H1 (cell line): ENCODE results near the gene CA7. TPM values are rescaled to one million over a fixed set of nuclear protein-coding genes. Genes with fewer than 3 reads are reported as not detected.

Source experiments
- ASH2L ChIP-seq: fragments of 200-600, 300-600 bp; sonication (generic); IDR thresholded peaks from one replicate; pipeline ENCODE4 v1.7.1; 2017; ENCODE audit warnings: low read length
- BRCA1 ChIP-seq: IDR thresholded peaks from 2 replicates; pipeline ENCODE4 v1.6.1; 2012; ENCODE audit warnings: low read depth, low read length, improper control_type of control experiment
- CREB1 ChIP-seq: IDR thresholded peaks from 2 replicates; pipeline ENCODE4 v1.6.1; 2012; ENCODE audit warnings: inconsistent platforms
- EP300 ChIP-seq, 2 experiments: IDR thresholded peaks; 1 replicate in 1 of 2; 2 replicates in 1 of 2; pipeline ENCODE4 v1.6.1; 2011 to 2012; ENCODE audit warnings: low read depth in 2 of 2, low read length in 2 of 2, mild to moderate bottlenecking in 2 of 2, borderline replicate concordance in 1 of 2, inconsistent platforms in 1 of 2, moderate library complexity in 1 of 2
- GABPA ChIP-seq: IDR thresholded peaks from 2 replicates; pipeline ENCODE4 v1.6.1; 2011; ENCODE audit warnings: mild to moderate bottlenecking, low read length, moderate library complexity, borderline replicate concordance; ENCODE audit not compliant: insufficient read depth
- KDM1A ChIP-seq: fragments of 200-600, 300-600 bp; sonication (generic); IDR thresholded peaks from 2 replicates; pipeline ENCODE4 v1.7.1; 2016; ENCODE audit warnings: mild to moderate bottlenecking, low read length, borderline replicate concordance
- KDM5A ChIP-seq: fragments of 200-600 bp; IDR thresholded peaks from 2 replicates; pipeline ENCODE4 v1.7.1; 2012; ENCODE audit warnings: mild to moderate bottlenecking, low read length, inconsistent platforms, mixed read lengths
- PHF8 ChIP-seq: fragments of 200-600 bp; sonication (generic); conservative IDR thresholded peaks from 2 replicates; pipeline ENCODE4 v1.7.1; 2012; ENCODE audit warnings: low read depth, mild to moderate bottlenecking, inconsistent platforms, low read length, moderate library complexity
- POLR2A ChIP-seq, 2 experiments: IDR thresholded peaks; 1 replicate in 1 of 2; 2 replicates in 1 of 2; pipeline ENCODE4 v1.6.1; 2011; ENCODE audit warnings: low read depth in 2 of 2, low read length in 2 of 2, mild to moderate bottlenecking in 2 of 2; ENCODE audit errors: control extremely low read depth in 1 of 2
- SIRT6 ChIP-seq: IDR thresholded peaks from one replicate; pipeline ENCODE4 v1.7.1; 2012; ENCODE audit warnings: low read length, inconsistent platforms
- TAF1 ChIP-seq: IDR thresholded peaks from 2 replicates; pipeline ENCODE4 v1.6.1; 2011; ENCODE audit warnings: mild to moderate bottlenecking, low read depth, low read length
- TAF7 ChIP-seq: optimal IDR thresholded peaks from 2 replicates; pipeline ENCODE3; 2011; ENCODE audit warnings: low read depth, mild to moderate bottlenecking, inconsistent platforms, low read length, moderate library complexity, borderline replicate concordance
- TEAD4 ChIP-seq: IDR thresholded peaks from 2 replicates; pipeline ENCODE4 v1.6.1; 2012; ENCODE audit warnings: low read depth, low read length, inconsistent platforms, mixed read lengths
- polyA plus RNA-seq, 7 experiments: library from polyadenylated mRNA; depleted of rRNA in 3 of 7; stranded (reverse) in 5 of 7; unstranded in 2 of 7; fragments of >200 nt in 5 of 7; fragments of 200-250 nt in 2 of 7; gene quantifications; 1 replicate in 5 of 7; 2 replicates in 1 of 7; 4 replicates in 1 of 7; pipeline versions ENCODE4 v1.2.1 to v1.2.3, GENCODE V29; 2011 to 2013; ENCODE audit warnings: missing spikeins in 2 of 7, mixed read lengths in 2 of 7
- total RNA-seq: library from RNA; stranded (reverse); fragmentation: NEBNext Ultra II Directional; extraction: Animal tissue kit (Norgen Biotek cat#: 25700); gene quantifications from 2 replicates; pipeline ENCODE4 v1.2.1, GENCODE V29; 2021
- TF ChIP-seq, protein P1 (sequence below), 3 experiments: IDR thresholded peaks; 1 replicate in 2 of 3; 2 replicates in 1 of 3; pipeline versions ENCODE4 v1.5.1 to v1.6.1; 2011; ENCODE audit warnings: low read length in 3 of 3, mild to moderate bottlenecking in 3 of 3, inconsistent platforms in 2 of 3, low read depth in 1 of 3, moderate library complexity in 1 of 3; ENCODE audit not compliant: insufficient read depth in 1 of 3; ENCODE audit errors: control extremely low read depth in 1 of 3
- TF ChIP-seq, protein P2 (sequence below): IDR thresholded peaks from 2 replicates; pipeline ENCODE4 v1.6.1; 2012; ENCODE audit warnings: inconsistent platforms
- TF ChIP-seq, protein P3 (sequence below): IDR thresholded peaks from 2 replicates; pipeline ENCODE4 v1.6.1; 2012; ENCODE audit warnings: low read length, inconsistent platforms

CA7 gene
- total and polyA plus RNA-seq, 2 of the 8 experiments (the other 6 are each of a cell fraction or from before 2014, with no cell fraction given): 1.7 to 2.7 TPM

DNA sequence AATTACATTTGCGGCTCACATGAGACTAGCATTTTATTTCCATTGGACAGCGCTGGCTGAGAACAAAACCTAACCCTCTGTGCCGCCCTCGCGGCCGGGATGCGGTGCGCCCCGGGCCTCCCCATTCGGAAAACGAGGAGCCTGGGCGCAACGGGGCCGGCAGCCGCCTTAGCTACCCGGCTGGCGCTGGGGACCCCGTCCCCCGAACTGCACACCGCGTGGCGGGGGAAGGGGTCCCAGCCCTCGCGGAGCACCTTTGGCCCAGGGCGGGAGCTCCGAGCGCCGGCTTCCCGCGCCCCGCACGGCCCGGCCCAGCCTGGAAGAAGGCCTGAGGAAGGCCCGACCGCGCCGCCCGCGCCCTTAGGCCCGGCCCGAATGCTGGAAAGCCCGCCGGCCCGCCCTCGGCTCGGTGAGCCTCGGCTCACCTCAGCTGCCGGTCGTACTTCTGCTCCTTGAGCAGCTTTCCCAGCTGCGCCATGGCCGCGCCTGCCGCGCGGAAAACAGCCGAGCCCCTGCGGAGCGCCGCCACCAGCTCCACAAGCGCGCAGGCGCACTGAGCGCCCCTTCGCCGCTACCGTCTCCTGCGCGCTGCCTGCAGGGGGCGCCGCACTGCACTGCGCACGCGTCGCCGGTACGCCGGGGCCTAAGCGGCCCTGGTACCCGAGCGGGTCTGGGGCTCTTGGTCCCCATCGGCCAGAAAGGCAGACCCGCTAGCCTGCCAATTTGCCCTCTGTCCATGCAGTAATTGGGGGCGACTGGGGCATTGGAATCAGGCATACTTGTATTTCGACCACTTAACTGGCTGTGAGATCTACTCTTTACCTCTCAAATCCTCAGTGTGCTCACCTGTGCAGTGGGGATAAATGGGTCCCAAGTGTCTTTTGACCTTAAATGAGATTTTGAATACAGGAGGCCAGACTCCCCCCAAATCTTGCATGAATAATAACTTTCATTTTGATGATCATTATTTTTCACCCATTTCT lies 13.5 kb upstream of the CA7 start, which contains the start of gene NAE1 (continued):
- peak; percentile 100 for TF ChIP-seq PHF8
- TF ChIP-seq, protein P1, sequence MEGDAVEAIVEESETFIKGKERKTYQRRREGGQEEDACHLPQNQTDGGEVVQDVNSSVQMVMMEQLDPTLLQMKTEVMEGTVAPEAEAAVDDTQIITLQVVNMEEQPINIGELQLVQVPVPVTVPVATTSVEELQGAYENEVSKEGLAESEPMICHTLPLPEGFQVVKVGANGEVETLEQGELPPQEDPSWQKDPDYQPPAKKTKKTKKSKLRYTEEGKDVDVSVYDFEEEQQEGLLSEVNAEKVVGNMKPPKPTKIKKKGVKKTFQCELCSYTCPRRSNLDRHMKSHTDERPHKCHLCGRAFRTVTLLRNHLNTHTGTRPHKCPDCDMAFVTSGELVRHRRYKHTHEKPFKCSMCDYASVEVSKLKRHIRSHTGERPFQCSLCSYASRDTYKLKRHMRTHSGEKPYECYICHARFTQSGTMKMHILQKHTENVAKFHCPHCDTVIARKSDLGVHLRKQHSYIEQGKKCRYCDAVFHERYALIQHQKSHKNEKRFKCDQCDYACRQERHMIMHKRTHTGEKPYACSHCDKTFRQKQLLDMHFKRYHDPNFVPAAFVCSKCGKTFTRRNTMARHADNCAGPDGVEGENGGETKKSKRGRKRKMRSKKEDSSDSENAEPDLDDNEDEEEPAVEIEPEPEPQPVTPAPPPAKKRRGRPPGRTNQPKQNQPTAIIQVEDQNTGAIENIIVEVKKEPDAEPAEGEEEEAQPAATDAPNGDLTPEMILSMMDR (IDR thresholded peaks at IDR 0.05; ENCODE audit: control extremely low read depth in 1 of 3, insufficient read depth in 1 of 3, low read depth in 1 of 3, low read length in 3 of 3): peak; percentile 97 to 99 (median 98)
- peak in 1 of 2 experiments; percentile 28; a peak in 1 of 3 replicates for TF ChIP-seq EP300 (IDR thresholded peaks at IDR 0.05; ENCODE audit: borderline replicate concordance in 1 of 2, low read depth in 2 of 2, low read length in 2 of 2)
- 0 out of 2 replicates have a peak, but pooled peaks have one; percentile 27 for TF ChIP-seq KDM5A
- TF ChIP-seq TAF1: peak; percentile 91
- TF ChIP-seq ASH2L: peak; percentile 84
- no peak for TF ChIP-seq GABPA
- no peak for TF ChIP-seq SIRT6
- peak; percentile 83 for TF ChIP-seq TAF7
- 0 out of 2 replicates have a peak, but pooled peaks have one; percentile 27 for TF ChIP-seq TEAD4
- TF ChIP-seq CREB1: peak; percentile 82
- peak; percentile 95 for TF ChIP-seq KDM1A
- peak; percentile 91 to 95 for TF ChIP-seq POLR2A (IDR thresholded peaks at IDR 0.05; ENCODE audit: control extremely low read depth in 1 of 2, low read depth in 2 of 2, low read length in 2 of 2)
- no peak for TF ChIP-seq BRCA1
- TF ChIP-seq, protein P2, sequence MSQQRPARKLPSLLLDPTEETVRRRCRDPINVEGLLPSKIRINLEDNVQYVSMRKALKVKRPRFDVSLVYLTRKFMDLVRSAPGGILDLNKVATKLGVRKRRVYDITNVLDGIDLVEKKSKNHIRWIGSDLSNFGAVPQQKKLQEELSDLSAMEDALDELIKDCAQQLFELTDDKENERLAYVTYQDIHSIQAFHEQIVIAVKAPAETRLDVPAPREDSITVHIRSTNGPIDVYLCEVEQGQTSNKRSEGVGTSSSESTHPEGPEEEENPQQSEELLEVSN: peak; percentile 41; the same call in 1 of the 2 replicates
- TF ChIP-seq, protein P3, sequence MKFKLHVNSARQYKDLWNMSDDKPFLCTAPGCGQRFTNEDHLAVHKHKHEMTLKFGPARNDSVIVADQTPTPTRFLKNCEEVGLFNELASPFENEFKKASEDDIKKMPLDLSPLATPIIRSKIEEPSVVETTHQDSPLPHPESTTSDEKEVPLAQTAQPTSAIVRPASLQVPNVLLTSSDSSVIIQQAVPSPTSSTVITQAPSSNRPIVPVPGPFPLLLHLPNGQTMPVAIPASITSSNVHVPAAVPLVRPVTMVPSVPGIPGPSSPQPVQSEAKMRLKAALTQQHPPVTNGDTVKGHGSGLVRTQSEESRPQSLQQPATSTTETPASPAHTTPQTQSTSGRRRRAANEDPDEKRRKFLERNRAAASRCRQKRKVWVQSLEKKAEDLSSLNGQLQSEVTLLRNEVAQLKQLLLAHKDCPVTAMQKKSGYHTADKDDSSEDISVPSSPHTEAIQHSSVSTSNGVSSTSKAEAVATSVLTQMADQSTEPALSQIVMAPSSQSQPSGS: no peak
